Keratinocyte (primary cell): ENCODE measurements around the gene DMGDH. TPM values are rescaled to one million over a fixed set of nuclear protein-coding genes. Genes with fewer than 3 reads are reported as not detected.

Source experiments
- DNase-seq: peaks from one replicate; pipeline ENCODE4 v3.0.0-alpha.2; 2011; ENCODE audit warnings: low read depth, missing footprints, low spot score
- FAIRE-seq: peaks from 2 replicates; lab custom pipeline; 2011; peaks lifted over from hg19 to GRCh38; lab: Jason Lieb, UNC
- H2AFZ ChIP-seq: 2 replicates; pipeline ENCODE4 v1.6.0; 2012; ENCODE audit warnings: low read length, control low read depth, inconsistent platforms; ENCODE audit not compliant: control insufficient read depth
- H3K27ac ChIP-seq: 2 replicates; pipeline ENCODE4 v1.5.1; 2011; ENCODE audit warnings: low read length; ENCODE audit not compliant: control insufficient read depth, insufficient read depth
- H3K27me3 ChIP-seq: 3 replicates; pipeline ENCODE4 v1.6.0; 2011; ENCODE audit warnings: low read length; ENCODE audit not compliant: control insufficient read depth, insufficient read depth; ENCODE audit errors: extremely low read depth
- H3K36me3 ChIP-seq, 2 experiments: 2 replicates in 1 of 2; 3 replicates in 1 of 2; pipeline ENCODE4 v1.5.1; 2011; ENCODE audit warnings: low read length in 2 of 2, mild to moderate bottlenecking in 1 of 2; ENCODE audit not compliant: control insufficient read depth in 2 of 2, insufficient read depth in 2 of 2; ENCODE audit errors: extremely low read depth in 1 of 2
- H3K4me1 ChIP-seq: 3 replicates; pipeline ENCODE4 v1.5.1; 2011; ENCODE audit warnings: low read length; ENCODE audit not compliant: control insufficient read depth, insufficient read depth; ENCODE audit errors: extremely low read depth
- H3K4me2 ChIP-seq: 3 replicates; pipeline ENCODE4 v1.6.0; 2011; ENCODE audit warnings: low read depth, low read length; ENCODE audit not compliant: control insufficient read depth, insufficient read depth; ENCODE audit errors: extremely low read depth
- H3K4me3 ChIP-seq, 3 experiments: fragments of 200-600 bp in 1 of 3; sonication (generic) in 1 of 3; 2 replicates in 2 of 3; 3 replicates in 1 of 3; pipeline ENCODE4 v1.5.1; 2011 to 2016; ENCODE audit warnings: low read length in 3 of 3, mild to moderate bottlenecking in 3 of 3, control low read depth in 2 of 3, inconsistent platforms in 1 of 3, low read depth in 1 of 3, mixed read lengths in 1 of 3, mixed run types in 1 of 3, moderate library complexity in 1 of 3; ENCODE audit not compliant: control insufficient read depth in 2 of 3, insufficient read depth in 2 of 3; ENCODE audit errors: extremely low read depth in 1 of 3
- H3K79me2 ChIP-seq: 2 replicates; pipeline ENCODE4 v1.6.0; 2012; ENCODE audit warnings: low read length; ENCODE audit not compliant: control insufficient read depth, insufficient read depth
- H3K9ac ChIP-seq: 3 replicates; pipeline ENCODE4 v1.6.0; 2011; ENCODE audit warnings: low read length; ENCODE audit not compliant: control insufficient read depth, insufficient read depth; ENCODE audit errors: extremely low read depth
- H3K9me1 ChIP-seq: 3 replicates; pipeline ENCODE4 v1.6.0; 2011; ENCODE audit warnings: low read length; ENCODE audit not compliant: control insufficient read depth, insufficient read depth; ENCODE audit errors: extremely low read depth
- H3K9me3 ChIP-seq: 2 replicates; pipeline ENCODE4 v1.5.1; 2012; ENCODE audit warnings: low read depth, low read length; ENCODE audit not compliant: control insufficient read depth
- H4K20me1 ChIP-seq: 3 replicates; pipeline ENCODE4 v1.6.0; 2011; ENCODE audit warnings: low read length; ENCODE audit not compliant: control insufficient read depth, insufficient read depth; ENCODE audit errors: extremely low read depth
- CTCF ChIP-seq, 3 experiments: IDR thresholded peaks in 1 of 3; conservative IDR thresholded peaks in 1 of 3; optimal IDR thresholded peaks in 1 of 3; 2 replicates in 2 of 3; 3 replicates in 1 of 3; pipeline versions ENCODE3 to v1.5.1; 2011; ENCODE audit warnings: low read length in 3 of 3, mild to moderate bottlenecking in 3 of 3, moderate library complexity in 2 of 3, control low read depth in 1 of 3, inconsistent platforms in 1 of 3; ENCODE audit not compliant: insufficient read depth in 2 of 3; ENCODE audit errors: extremely low read depth in 1 of 3
- EZH2 ChIP-seq: IDR thresholded peaks from one replicate; pipeline ENCODE4 v1.6.1; 2012; ENCODE audit warnings: inconsistent platforms, mild to moderate bottlenecking, low read length, moderate library complexity
- dilution Hi-C: fragments of 300-500 bp; cut with MboI; formaldehyde crosslinking; loops from one replicate; pipeline ENCODE4 v1.7.0; 2020; ENCODE audit warnings: low sequenced_read_pairs; ENCODE audit not compliant: extremely low pct_ligation_motif_present
- polyA plus RNA-seq, 5 experiments: library from polyadenylated mRNA; depleted of rRNA in 3 of 5; stranded (reverse) in 3 of 5; stranded (forward) in 1 of 5; unstranded in 1 of 5; fragments of >200 nt; gene quantifications; 1 replicate in 1 of 5; 2 replicates in 3 of 5; 3 replicates in 1 of 5; pipeline versions ENCODE4 v1.2.1 to v1.2.3, GENCODE V29; 2011 to 2012; ENCODE audit warnings: missing spikeins in 2 of 5, low read depth in 1 of 5, low replicate concordance in 1 of 5

The DMGDH gene
- polyA plus RNA-seq, 1 donor (not counting 4 experiments of a cell fraction or from before 2014, with no cell fraction given) = 0.20 TPM

DNA sequence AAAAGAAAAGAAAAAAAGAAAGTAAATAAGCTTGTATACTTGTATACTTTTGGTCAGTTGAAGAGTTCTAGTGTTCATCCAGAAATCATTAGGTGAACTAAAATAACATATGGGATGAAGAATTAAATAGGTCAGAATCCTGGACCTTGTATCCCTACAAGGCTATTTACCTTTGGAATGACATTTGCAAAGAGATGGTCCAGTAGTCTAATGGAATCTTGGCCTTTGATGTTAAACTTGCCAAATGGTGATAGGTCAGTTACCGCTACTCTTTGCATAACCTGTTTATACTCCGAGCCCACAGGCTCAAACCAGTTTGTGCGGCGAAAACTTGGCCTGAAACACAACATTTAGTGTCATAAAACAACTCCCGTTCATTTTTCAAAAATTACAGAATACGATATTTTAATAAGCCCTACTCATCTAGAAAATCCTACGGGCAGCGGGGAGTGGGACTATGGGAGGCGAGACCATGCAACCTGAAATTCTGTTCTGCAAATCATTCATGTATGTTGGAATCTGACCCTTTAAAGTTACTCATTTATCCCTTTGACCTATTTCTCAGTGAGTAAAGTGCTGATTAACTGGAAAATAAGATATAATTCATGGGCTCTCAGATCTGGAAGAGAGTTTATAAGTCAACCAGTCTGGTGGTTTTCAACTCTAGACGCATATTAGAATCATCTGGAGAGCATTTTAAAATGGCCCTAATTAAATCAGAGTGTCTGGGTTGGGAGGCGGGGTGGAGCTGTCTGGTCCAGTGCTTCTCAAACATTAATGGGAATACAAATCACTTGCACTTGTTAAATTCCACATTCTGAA, 38.6 kb downstream of the DMGDH start:
- H4K20me1 ChIP-seq = no peaks in the 10 kb centered on the region
- dilution Hi-C loops = no loop called here
- DNase-seq (no peak), FAIRE-seq (no peak)
- no peak overlapping the region for H2AFZ ChIP-seq
- H3K36me3 ChIP-seq = no peaks in the 10 kb centered on the region
- peaks cover 9% of the 10 kb centered on the region for H3K27me3 ChIP-seq
- H3K4me3 ChIP-seq = no peak overlapping the region
- H3K27ac ChIP-seq = no peak overlapping the region
- H3K9me1 ChIP-seq = no peaks in the 10 kb centered on the region
- H3K79me2 ChIP-seq = no peaks in the 10 kb centered on the region
- H3K9ac ChIP-seq = no peak overlapping the region
- H3K9me3 ChIP-seq = no peaks in the 10 kb centered on the region
- H3K4me1 ChIP-seq = no peaks in the 10 kb centered on the region
- TF ChIP-seq EZH2 (no peak), CTCF (optimal IDR thresholded peaks at IDR 0.05 in 1 of 3, IDR thresholded peaks at IDR 0.05 in 1 of 3, conservative IDR thresholded peaks at IDR 0.05 in 1 of 3; ENCODE audit: extremely low read depth in 1 of 3, insufficient read depth in 2 of 3, low read length in 3 of 3) (no peak)
- H3K4me2 ChIP-seq = no peak overlapping the region

DNA sequence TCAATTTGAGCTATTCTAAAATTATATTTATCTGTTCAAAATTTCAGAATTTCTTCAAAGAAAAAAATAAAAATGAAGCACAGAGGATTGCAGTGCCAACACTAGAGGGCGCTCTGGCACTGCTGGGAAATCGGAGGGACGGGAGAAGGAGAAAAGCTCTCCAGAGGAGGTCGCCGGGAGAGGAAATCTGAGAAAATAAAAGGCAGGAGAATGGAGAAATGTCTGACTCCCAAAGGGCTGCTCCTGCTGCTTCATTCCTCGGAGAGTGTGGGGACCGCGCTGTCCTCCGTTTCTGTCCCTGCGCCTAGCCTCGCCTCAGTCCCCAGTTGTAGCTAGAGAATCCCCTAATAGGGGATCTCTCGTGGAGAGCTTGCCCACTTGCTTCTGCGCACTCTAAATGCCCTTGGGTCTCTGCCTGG, 44.4 kb downstream of the DMGDH start:
- Histone ChIP-seq H3K9ac (no peak overlapping the region), H3K27me3 (peaks cover 10% of the 10 kb centered on the region), H3K9me3 (no peaks in the 10 kb centered on the region), H4K20me1 (no peaks in the 10 kb centered on the region), H3K9me1 (no peaks in the 10 kb centered on the region), H2AFZ (peak overlapping the region; percentile 60), H3K27ac (no peak overlapping the region), H3K4me2 (peak overlapping the region; percentile 49), H3K4me3 (no peak overlapping the region), H3K4me1 (peaks cover 4% of the 10 kb centered on the region), H3K36me3 (no peaks in the 10 kb centered on the region), H3K79me2 (no peaks in the 10 kb centered on the region)
- dilution Hi-C loops = no loop called here
- FAIRE-seq = peak; percentile 17
- TF ChIP-seq CTCF (optimal IDR thresholded peaks at IDR 0.05 in 1 of 3, IDR thresholded peaks at IDR 0.05 in 1 of 3, conservative IDR thresholded peaks at IDR 0.05 in 1 of 3; ENCODE audit: extremely low read depth in 1 of 3, insufficient read depth in 2 of 3, low read length in 3 of 3) = peak; percentile 72 to 86 (median 84)
- no peak for TF ChIP-seq EZH2
- no peak for DNase-seq
